Memory B cell (primary cell): ENCODE data around the gene PSPC1.
"Not testable (repeated sequence)": the region's sequence is repeated elsewhere in the genome, so short reads cannot be mapped to it uniquely, and the experiment has no call there.

Experiments used
- ATAC-seq: fragments of 150-1000 bp; cut with Tn5 transposase; 2 replicates; pipeline ENCODE4 v1.10.0; 2021; ENCODE audit warnings: low read depth, mild to moderate bottlenecking, moderate library complexity
- DNase-seq, 2 donors: peaks; one replicate each; pipeline ENCODE4 v3.0.0; 2022; ENCODE audit warnings: low spot score in 2 of 2
- H3K27ac Mint-ChIP-seq: one replicate; pipeline ENCODE4 v1.8.0; 2022; ENCODE audit warnings: mild to moderate bottlenecking, moderate library complexity, mixed read lengths
- H3K27me3 Mint-ChIP-seq: one replicate; pipeline ENCODE4 v1.8.0; 2022; ENCODE audit warnings: mixed read lengths
- H3K36me3 Mint-ChIP-seq: one replicate; pipeline ENCODE4 v1.8.0; 2022; ENCODE audit warnings: mild to moderate bottlenecking, mixed read lengths
- H3K4me1 Mint-ChIP-seq: one replicate; pipeline ENCODE4 v1.8.0; 2022; ENCODE audit warnings: mixed read lengths
- H3K4me3 Mint-ChIP-seq: one replicate; pipeline ENCODE4 v1.8.0; 2022; ENCODE audit warnings: mild to moderate bottlenecking, moderate library complexity, mixed read lengths
- H3K9me3 Mint-ChIP-seq: one replicate; pipeline ENCODE4 v1.8.0; 2022; ENCODE audit warnings: mixed read lengths

The PSPC1 gene, protein sequence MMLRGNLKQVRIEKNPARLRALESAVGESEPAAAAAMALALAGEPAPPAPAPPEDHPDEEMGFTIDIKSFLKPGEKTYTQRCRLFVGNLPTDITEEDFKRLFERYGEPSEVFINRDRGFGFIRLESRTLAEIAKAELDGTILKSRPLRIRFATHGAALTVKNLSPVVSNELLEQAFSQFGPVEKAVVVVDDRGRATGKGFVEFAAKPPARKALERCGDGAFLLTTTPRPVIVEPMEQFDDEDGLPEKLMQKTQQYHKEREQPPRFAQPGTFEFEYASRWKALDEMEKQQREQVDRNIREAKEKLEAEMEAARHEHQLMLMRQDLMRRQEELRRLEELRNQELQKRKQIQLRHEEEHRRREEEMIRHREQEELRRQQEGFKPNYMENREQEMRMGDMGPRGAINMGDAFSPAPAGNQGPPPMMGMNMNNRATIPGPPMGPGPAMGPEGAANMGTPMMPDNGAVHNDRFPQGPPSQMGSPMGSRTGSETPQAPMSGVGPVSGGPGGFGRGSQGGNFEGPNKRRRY

DNA sequence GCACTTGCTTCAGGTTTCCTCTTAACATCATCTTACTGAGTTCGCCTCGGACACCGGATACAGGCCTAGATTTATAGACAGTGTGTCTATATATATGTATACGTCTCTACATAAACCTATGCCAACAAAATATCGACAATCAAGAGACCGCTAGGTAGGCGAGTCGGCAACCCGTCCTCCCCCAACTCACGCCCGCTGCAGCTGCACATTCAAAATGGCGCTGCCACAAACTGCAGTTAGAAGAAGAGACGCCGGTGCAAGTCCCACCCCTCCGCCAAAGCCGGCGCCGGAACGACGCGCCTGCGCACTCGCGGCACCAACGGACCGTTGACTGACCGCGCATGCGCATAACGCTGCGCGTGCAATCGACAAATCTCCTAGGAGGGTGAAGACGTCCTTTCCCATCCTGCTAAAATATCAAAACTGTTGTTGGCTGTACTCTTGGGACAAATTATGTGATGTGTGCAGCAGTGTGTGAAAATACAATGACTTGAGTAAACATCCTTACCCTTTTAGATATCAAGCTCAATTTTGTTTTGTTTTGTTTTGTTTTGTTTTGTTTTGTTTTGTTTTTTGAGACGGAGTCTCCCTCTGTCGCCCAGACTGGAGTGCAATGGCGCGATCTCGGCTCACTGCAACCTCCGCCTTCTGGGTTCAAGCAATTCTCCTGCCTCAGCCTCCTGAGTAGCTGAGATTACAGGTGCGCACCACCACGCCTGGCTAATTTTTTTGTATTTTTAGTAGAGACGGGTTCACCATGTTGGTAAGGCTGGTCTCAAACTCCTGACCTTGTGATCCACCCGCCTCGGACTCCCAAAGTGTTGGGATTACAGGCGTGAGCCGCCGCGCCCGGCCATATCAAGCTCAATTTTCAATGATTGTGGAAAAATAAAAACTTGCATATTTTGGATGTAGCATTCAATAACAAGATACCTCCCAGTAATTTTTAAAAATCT is at the start of gene PSPC1:
TSS of gene PSPC1 (minus strand) at position 219 of the 956 bp plus-strand sequence. CDS start at position 31, 188 bp downstream.
- H3K36me3 Mint-ChIP-seq, H3K27me3 Mint-ChIP-seq, H3K4me1 Mint-ChIP-seq, H3K9me3 Mint-ChIP-seq: not testable (repeated sequence)
- peak within 1 kb of the TSS; percentile 94 for H3K4me3 Mint-ChIP-seq
- DNase-seq (peak; percentile 89 to 94), ATAC-seq (peak; percentile 88)
- H3K27ac Mint-ChIP-seq: peak within 1 kb of the TSS; percentile 93

DNA sequence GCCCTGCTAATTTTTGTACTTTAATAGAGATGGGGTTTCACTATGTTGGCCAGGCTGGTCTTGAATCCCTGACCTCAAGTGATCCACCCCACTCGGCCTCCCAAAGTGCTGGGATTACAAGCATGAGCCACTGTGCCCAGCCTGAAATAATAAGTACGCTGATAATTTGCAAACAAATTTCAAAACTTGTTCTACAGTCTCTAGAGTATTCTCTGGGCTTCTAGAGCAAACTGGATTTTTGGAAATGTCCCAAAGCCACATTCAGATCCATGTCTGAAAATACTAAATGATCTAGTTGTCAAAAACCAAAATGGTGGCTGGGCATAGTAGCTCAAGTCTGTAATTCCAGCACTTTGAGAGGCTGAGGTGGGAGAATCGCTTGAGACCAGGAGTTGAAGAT is 39.9 kb upstream of the PSPC1 start:
- Mint-ChIP-seq H3K9me3 (no peaks in the 10 kb centered on the region), H3K4me1 (no peaks in the 10 kb centered on the region), H3K27me3 (no peaks in the 10 kb centered on the region), H3K36me3 (peaks cover 29% of the 10 kb centered on the region), H3K27ac (no peak overlapping the region), H3K4me3 (no peak overlapping the region)
- DNase-seq: no peak
- ATAC-seq: no peak

DNA sequence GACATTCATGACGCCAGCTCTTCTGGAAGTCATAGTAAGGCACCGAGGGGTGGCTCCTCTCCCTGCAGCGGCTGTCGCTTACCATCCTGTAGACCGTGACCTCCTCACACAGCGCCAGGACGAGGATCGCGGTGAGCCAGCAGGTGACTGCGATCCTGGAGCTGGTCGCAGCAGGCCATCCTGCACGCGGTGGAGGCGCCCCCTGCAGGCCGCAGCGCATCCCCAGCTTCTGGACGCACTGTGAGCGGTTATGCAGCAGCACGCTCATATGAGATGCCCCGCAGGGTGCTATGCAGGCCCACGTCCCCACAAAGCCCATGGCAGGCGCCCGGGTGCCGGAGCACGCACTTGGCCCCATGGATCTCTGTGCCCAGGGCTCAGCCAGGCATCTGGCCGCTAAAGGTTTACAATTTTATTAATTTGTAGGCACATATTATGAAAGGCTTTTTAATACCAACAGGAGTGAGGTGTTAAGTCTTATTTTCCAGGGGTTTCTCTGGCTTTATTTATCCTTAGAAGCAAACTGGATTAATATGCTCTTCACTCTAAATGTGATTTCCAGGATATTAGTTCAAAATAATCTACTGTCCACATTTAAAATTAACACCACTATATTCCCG is 35.6 kb upstream of the PSPC1 start:
- Mint-ChIP-seq H3K4me1 (no peaks in the 10 kb centered on the region), H3K9me3 (no peaks in the 10 kb centered on the region), H3K27ac (no peak overlapping the region), H3K36me3 (peaks cover 15% of the 10 kb centered on the region), H3K27me3 (no peaks in the 10 kb centered on the region), H3K4me3 (no peak overlapping the region)
- ATAC-seq (peak; percentile 44), DNase-seq (peak; percentile 1 to 12)

DNA sequence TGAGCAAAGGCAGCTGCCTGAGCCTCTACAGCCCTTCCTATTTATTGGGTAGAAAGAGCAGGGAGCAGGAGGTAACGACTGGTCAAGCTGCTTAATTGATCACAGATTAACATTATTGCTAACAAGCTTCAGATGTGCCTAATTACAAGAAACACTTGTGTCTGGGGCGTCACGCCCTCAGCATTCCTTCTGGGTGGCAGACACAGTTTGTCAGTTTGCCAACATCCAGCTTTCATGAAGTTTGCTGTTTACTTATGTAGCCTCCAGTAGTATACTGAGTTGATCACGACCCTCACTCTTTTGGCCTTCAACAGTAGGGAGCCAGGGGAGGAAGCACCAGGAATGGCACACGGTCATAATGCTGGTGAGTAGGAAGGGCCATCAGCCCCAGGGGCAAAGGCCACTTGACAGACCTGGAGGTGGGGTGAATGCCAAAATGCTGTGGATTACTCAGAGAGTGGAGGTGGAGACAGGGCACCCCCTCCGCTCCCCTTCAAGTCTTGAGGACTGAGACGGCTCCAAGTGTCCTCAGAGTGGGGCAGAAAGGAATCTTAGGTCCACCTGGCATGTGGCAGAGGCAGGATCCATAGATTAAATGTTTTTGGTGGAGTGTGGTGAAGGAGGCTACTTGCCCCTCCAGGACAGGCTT is 34.9 kb upstream of the PSPC1 start:
- H3K27ac Mint-ChIP-seq: no peak overlapping the region
- H3K4me3 Mint-ChIP-seq: no peak overlapping the region
- no peaks in the 10 kb centered on the region for H3K9me3 Mint-ChIP-seq
- H3K36me3 Mint-ChIP-seq: peaks cover 15% of the 10 kb centered on the region
- DNase-seq: no peak
- ATAC-seq: no peak
- H3K27me3 Mint-ChIP-seq: no peaks in the 10 kb centered on the region
- H3K4me1 Mint-ChIP-seq: no peaks in the 10 kb centered on the region

DNA sequence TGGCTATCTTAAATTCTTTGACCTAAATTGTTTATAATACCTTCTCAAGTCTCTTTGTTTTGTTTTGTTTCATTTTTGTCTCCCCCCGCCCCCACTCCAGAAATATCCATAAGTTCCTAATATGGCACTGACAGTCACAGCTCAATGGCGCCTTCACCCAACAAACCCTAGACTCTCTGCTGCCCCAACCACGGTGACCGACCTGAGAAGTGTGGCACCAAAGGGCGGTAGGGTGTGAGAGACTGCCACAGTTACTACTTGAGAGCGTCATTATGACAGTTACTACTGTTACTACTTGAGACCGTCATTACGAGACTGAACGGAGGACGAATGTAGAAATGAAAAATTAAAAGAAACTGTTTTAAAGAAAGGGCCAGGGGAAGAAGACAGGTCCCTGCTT is 34.4 kb upstream of the PSPC1 start:
- Mint-ChIP-seq H3K27ac (no peak overlapping the region), H3K9me3 (no peaks in the 10 kb centered on the region), H3K4me1 (no peaks in the 10 kb centered on the region), H3K27me3 (no peaks in the 10 kb centered on the region), H3K36me3 (peaks cover 15% of the 10 kb centered on the region), H3K4me3 (no peak overlapping the region)
- DNase-seq (no peak), ATAC-seq (no peak)

DNA sequence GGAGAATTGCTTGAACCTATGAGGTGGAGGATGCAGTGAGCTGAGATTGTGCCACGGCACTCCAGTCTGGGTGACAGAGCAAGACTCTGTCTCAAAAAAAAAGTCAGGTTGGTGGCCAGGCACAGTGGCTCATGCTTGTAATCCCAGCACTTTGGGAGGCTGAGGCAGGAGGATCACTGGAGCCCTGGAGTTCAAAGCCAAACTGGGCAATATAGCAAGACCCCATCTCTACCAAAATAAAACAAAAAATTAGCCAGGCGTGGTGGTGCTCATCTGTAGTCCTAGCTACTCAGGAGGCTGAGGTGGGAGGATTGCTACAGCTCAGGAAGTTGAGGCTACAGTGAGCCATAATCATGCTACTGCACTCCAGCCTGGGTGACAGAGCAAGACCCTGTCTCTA is 33.1 kb upstream of the PSPC1 start:
- not testable (repeated sequence) for DNase-seq, H3K27me3 Mint-ChIP-seq, H3K4me1 Mint-ChIP-seq, H3K27ac Mint-ChIP-seq, ATAC-seq, H3K4me3 Mint-ChIP-seq, H3K9me3 Mint-ChIP-seq
- peaks cover 15% of the 10 kb centered on the region for H3K36me3 Mint-ChIP-seq

DNA sequence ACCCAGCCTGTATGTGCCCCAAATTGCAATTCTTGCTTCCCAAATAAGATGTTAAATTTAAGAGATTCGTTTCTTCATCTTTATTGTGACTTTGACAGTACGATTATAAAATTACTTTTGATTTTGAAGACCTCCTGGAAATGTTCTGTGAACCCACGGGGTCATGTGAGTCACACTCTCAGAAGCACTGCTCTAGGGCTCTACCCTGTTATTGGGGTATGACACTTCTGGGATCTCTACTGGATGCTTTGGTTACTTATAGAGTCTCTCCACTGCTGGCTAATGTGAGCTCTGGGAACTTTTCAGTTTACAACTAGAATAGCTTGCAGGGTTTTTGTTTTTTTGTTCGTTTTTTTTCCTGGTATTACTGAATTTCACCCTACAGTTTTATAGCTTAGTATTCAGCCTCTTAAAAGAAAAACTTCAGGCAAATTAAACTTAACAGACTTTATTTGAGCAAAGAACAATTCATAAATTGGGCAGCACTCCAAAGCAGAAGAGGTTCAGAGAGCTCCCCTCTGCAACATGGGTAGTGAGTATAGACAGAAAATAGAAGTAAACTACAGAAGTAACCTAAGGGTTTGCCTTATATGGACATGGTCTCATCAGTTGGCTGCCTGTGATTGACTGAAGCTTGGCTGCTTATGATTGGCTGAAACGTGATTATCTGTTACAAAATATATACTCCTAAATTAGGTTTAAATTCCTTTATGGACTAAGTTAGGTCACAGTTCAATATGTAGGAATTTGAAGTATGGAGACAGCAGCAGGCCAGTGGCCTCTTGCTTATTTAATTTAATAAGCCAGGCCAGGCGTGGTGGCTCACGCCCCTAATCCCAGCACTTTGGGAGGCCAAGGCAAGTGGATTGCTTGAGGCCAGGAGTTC is 28.5 kb upstream of the PSPC1 start:
- no peak for DNase-seq
- Mint-ChIP-seq H3K27me3 (no peaks in the 10 kb centered on the region), H3K9me3 (no peaks in the 10 kb centered on the region), H3K27ac (no peak overlapping the region), H3K4me1 (no peaks in the 10 kb centered on the region), H3K36me3 (no peaks in the 10 kb centered on the region), H3K4me3 (no peak overlapping the region)
- ATAC-seq: no peak

DNA sequence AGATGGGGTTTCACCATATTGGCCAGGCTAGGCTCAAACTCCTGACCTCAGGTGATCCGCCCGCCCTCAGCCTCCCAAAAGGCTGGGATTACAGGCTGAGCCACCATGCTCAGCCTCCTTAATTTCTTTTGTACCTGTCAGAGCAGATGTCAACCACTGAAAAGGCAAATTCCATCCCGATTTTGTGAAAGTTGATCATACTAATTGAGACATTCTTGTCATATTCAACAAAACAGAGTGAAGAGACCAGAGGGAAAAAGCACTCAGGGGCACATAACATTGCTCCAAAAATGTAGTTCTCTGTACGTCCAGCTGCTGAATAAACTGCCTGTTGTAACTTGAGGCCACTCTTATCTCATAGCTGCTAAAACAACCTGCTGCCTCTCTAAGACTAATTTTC is 27.4 kb upstream of the PSPC1 start:
- no peaks in the 10 kb centered on the region for H3K9me3 Mint-ChIP-seq
- no peak overlapping the region for H3K4me3 Mint-ChIP-seq
- ATAC-seq: no peak
- H3K27me3 Mint-ChIP-seq: no peaks in the 10 kb centered on the region
- peaks cover 2% of the 10 kb centered on the region for H3K36me3 Mint-ChIP-seq
- DNase-seq: no peak
- H3K27ac Mint-ChIP-seq: no peak overlapping the region
- H3K4me1 Mint-ChIP-seq: no peaks in the 10 kb centered on the region

DNA sequence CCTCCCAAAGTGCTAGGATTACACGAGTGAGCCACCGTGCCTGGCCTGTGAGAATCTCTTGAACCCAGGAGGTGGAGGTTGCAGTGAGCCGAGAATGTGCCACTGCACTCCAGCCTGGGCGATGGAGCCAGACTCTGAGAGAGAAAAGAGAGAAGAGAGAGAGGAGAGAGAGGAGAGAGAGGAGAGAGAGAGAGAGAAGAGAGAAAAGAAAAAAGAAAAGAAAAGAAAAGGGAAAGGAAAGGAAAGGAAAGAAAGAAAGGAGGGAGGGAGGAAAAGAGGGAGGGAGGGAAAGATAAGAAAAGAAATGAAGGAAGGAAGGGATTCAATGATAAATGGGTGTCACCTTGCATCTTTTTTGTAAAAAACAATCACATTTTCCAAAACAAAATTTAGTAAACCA is 23.0 kb upstream of the PSPC1 start:
- Mint-ChIP-seq H3K36me3 (peaks cover 2% of the 10 kb centered on the region), H3K27me3 (no peaks in the 10 kb centered on the region), H3K27ac (no peak overlapping the region), H3K4me3 (no peak overlapping the region), H3K9me3 (no peaks in the 10 kb centered on the region), H3K4me1 (no peaks in the 10 kb centered on the region)
- ATAC-seq: no peak
- no peak for DNase-seq

DNA sequence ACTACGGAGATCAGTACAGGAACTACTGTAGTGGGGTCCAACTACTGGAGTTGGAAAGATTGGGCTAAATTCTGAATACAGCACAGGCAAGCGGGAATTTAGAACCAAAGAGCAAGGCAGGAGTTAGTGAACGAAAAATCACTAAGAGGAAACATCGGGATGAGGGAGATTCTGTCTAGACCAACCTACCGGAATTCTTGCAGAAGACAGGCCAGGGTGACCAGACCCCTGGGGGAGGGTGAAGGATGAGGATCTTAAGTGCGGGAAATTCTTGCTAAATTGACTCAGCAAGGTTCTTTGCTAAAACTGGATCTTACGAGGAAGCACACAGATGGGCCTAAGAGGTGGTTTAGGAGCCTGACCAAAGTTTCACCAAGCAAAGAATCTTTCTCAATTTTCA is 13.2 kb upstream of the PSPC1 start:
- H3K36me3 Mint-ChIP-seq: peaks cover 2% of the 10 kb centered on the region
- no peaks in the 10 kb centered on the region for H3K27me3 Mint-ChIP-seq
- H3K4me3 Mint-ChIP-seq: no peak overlapping the region
- ATAC-seq: no peak
- no peaks in the 10 kb centered on the region for H3K9me3 Mint-ChIP-seq
- no peaks in the 10 kb centered on the region for H3K4me1 Mint-ChIP-seq
- DNase-seq: no peak
- H3K27ac Mint-ChIP-seq: no peak overlapping the region

DNA sequence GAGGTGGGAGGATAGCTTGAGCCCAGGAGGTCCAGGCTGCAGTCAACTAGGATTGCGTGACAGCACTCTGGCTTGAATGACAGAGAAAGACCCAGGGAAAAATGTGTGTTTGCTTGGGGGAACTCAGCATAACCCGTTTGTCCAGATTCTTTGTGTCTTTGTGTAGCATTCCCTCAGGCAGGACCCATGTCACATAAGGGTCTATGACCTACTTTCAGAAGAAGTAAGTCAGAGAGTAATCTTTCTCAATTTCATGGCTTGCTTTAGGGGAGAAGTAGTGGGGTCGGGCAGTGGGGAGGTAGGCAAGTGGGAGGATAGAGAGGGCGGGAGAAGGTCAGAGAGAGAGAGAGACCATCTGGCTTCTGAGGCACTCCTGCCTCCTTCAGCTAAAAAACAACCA is 11.9 kb upstream of the PSPC1 start:
- Mint-ChIP-seq H3K4me3 (no peak overlapping the region), H3K27me3 (no peaks in the 10 kb centered on the region), H3K27ac (no peak overlapping the region), H3K36me3 (no peaks in the 10 kb centered on the region), H3K4me1 (no peaks in the 10 kb centered on the region), H3K9me3 (no peaks in the 10 kb centered on the region)
- ATAC-seq: no peak
- DNase-seq: no peak

DNA sequence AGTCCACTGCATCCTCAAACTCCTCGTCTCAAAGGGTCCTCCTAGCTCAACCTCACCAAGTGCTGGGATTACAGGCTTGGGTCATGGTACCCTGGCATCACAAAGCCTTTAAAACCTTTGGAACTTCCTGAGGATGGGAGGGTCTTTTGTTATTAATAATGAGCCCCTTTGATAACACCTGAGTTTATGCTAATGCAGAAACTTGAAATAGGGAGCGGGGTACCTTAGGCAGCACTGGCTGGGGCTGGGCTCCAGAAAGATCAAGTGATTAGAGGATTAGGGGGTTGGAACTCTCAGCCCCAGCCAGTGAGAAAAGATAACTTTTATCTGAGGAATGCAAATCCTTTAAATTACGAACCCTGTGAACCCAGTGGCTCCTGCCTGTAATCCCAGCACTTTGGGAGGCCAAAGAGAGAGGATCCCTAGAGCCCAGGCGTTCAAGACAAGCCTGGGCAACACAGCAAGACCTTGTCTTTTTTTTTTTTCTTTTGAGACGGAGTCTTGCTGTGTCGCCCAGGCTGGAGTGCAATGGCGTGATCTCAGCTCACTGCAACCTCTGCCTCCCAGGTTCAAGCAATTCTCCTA is 9.3 kb upstream of the PSPC1 start:
- ATAC-seq: no peak
- no peak overlapping the region for H3K27ac Mint-ChIP-seq
- no peak overlapping the region for H3K4me3 Mint-ChIP-seq

More for the DNA sequence above, 9.3 kb upstream of the PSPC1 start:
- H3K36me3 Mint-ChIP-seq: no peaks in the 10 kb centered on the region
- DNase-seq: no peak
- no peaks in the 10 kb centered on the region for H3K9me3 Mint-ChIP-seq
- no peaks in the 10 kb centered on the region for H3K27me3 Mint-ChIP-seq
- no peaks in the 10 kb centered on the region for H3K4me1 Mint-ChIP-seq
